Measurements from ENCODE around the gene PPFIA2.

Gene PPFIA2

DNA sequence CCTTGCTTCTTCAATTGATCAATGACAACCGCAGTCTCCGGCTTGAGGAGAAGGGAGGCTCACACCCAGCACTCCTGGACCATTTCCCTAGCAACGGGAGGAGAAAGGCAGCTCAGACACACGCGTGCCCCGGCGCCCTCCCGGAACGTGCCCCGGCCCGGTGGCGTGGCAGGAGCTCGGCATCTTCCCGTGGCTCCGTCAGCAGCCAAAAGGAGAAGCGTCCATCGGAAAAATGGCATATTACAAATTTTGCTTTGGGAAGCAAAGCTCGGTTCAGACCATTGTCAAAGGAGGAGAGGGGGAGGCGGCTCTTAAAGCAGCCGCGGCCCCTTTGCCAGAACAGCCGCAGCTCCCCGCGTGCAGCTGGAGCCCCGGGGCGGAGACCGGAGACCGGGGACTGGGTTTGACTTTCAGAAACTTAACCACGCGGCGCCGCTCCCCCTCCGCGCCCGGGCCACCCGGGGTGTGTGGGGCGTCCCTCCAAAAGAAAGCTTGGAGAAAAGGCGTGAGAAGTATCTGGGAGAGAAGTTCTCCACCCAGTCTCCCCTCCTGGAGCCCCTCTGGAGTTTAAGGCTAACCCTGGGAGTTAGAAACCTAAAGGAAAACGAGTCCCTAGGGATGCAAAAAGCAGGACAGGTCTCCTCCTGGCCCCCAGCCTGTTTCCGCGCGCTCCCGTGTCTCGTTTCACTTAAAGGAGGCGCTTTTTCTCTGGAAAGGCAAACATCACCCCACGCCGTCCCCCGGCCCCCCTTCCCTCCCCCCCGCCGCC is 545 bp downstream of the PPFIA2 start:
- TF ChIP-seq, protein P1, sequence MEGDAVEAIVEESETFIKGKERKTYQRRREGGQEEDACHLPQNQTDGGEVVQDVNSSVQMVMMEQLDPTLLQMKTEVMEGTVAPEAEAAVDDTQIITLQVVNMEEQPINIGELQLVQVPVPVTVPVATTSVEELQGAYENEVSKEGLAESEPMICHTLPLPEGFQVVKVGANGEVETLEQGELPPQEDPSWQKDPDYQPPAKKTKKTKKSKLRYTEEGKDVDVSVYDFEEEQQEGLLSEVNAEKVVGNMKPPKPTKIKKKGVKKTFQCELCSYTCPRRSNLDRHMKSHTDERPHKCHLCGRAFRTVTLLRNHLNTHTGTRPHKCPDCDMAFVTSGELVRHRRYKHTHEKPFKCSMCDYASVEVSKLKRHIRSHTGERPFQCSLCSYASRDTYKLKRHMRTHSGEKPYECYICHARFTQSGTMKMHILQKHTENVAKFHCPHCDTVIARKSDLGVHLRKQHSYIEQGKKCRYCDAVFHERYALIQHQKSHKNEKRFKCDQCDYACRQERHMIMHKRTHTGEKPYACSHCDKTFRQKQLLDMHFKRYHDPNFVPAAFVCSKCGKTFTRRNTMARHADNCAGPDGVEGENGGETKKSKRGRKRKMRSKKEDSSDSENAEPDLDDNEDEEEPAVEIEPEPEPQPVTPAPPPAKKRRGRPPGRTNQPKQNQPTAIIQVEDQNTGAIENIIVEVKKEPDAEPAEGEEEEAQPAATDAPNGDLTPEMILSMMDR (IDR thresholded peaks at IDR 0.05; ENCODE audit: low read depth, low read length): no peak
- DNase-seq (ENCODE audit: extremely low read depth, low read depth): no peak

DNA sequence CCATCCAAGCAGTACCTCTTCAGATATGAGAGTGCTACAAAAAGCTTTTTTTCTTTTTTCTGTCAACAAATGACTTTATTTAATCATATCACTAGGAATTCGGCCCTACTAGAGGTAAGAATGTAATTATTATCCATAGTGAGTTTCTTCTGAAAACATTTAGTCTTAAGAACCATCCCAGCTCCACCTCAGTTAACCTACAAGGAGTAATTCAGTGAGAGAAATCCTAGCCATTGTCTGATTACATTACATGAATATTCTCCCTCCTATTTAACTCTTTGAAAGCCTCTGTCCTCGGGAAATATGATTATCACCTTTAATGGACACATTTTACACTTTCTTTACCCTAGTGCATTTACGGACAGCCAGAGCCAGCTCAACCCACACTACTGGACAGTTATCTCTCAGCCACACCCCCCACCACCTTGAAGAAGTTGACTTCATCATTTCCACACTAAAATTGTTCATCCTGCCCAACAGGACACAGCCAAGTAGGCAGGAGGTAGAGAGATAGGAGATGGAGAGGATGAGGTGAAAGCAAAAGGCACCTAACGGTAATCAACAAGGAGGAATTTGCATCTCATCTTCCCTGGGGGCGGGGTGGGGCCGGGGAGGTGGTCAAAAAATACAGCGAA is 1.3 kb downstream of the PPFIA2 start:
- TF ChIP-seq, protein P1 (IDR thresholded peaks at IDR 0.05; ENCODE audit: low read depth, low read length): no peak
- no peak for DNase-seq (ENCODE audit: extremely low read depth, low read depth)

DNA sequence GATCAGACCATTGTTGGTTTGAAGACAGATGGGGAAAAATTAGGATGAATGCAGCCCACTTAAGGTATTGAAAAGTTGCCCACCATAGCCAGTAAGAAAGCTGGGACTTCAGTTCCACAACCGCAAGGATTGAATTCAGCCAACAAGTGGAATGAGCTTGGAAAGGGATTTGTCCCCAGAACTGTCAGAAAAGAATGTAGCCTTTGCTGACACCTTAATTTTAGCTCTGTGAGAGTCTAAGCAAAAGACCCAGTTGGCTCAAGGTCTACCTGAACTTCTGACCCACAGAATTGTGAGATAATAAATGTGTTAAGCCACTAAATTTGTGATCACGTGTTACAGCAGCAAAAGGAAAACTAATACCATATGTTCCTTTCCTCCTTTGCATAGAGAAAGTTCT is 29.4 kb downstream of the PPFIA2 start:
- TF ChIP-seq, protein P1 (IDR thresholded peaks at IDR 0.05; ENCODE audit: low read depth, low read length): no peak

GRCh38 chr12:81727391-81727790 is 31.8 kb downstream of the PPFIA2 start:
- TF ChIP-seq, protein P1 (IDR thresholded peaks at IDR 0.05; ENCODE audit: low read depth, low read length): no peak
- DNase-seq (ENCODE audit: extremely low read depth, low read depth): no peak

More for the DNA sequence above, 29.4 kb downstream of the PPFIA2 start:
- DNase-seq (ENCODE audit: extremely low read depth, low read depth): no peak

GRCh38 chr12:81726634-81727033 is 32.5 kb downstream of the PPFIA2 start:
- TF ChIP-seq, protein P1 (IDR thresholded peaks at IDR 0.05; ENCODE audit: low read depth, low read length): no peak
- DNase-seq (ENCODE audit: extremely low read depth, low read depth): no peak

DNA sequence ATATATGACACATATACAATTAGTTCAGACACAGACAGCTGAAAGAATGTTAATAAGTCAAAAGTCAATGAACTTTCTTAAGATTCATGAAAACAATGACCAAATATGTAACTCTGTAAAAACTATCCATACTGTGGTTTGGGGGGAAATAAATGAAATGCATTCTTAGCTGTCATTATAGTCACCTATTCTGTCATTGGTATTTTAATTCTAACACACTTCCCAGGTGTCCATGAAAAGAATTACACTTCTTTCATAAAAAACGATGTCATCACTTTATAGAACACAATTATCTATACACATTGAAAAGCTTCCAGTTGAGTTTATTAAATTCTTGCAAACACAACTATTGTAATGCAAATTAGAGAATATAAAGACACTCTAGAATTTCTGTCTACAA is 35.8 kb downstream of the PPFIA2 start:
- TF ChIP-seq, protein P1 (IDR thresholded peaks at IDR 0.05; ENCODE audit: low read depth, low read length): no peak
- no peak for DNase-seq (ENCODE audit: extremely low read depth, low read depth)

- TF ChIP-seq, protein P1 (IDR thresholded peaks at IDR 0.05; ENCODE audit: low read depth, low read length): no peak
- no peak for DNase-seq (ENCODE audit: extremely low read depth, low read depth)
These were observed 37.1 kb downstream of the PPFIA2 start for GRCh38 chr12:81722004-81722403.

All from AG09319 (cell line).